ENCODE results near the gene GLIS1.

DNA sequence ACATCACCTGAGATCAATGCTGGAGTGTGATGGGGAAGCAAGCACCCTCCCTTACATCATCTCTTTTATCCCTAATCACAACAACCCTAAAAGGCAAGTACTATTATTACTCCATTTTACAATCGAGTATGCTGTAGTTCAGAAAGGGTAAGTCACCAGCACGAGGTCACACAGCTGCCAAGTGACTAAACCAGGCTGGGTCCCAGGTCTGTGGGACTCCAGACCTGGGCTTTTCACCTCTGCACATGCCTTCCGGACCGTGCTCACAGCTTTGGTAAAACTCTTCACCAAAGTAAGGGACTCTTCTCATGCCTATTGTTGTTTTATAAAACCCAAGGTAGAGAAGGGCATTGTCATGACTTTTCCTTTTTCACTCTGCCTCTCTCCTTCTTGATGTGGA is 148.9 kb downstream of the GLIS1 start:
- no peak for TF ChIP-seq EZH2 (IDR thresholded peaks at IDR 0.05; ENCODE audit: low read depth)
- TF ChIP-seq, protein P1, sequence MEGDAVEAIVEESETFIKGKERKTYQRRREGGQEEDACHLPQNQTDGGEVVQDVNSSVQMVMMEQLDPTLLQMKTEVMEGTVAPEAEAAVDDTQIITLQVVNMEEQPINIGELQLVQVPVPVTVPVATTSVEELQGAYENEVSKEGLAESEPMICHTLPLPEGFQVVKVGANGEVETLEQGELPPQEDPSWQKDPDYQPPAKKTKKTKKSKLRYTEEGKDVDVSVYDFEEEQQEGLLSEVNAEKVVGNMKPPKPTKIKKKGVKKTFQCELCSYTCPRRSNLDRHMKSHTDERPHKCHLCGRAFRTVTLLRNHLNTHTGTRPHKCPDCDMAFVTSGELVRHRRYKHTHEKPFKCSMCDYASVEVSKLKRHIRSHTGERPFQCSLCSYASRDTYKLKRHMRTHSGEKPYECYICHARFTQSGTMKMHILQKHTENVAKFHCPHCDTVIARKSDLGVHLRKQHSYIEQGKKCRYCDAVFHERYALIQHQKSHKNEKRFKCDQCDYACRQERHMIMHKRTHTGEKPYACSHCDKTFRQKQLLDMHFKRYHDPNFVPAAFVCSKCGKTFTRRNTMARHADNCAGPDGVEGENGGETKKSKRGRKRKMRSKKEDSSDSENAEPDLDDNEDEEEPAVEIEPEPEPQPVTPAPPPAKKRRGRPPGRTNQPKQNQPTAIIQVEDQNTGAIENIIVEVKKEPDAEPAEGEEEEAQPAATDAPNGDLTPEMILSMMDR (conservative IDR thresholded peaks at IDR 0.05) = no peak

Data from PC-9 (cell line).